ENCODE data around the gene GSC2. TPM values are rescaled to one million over a fixed set of nuclear protein-coding genes. Genes with fewer than 3 reads are reported as not detected.

The GSC2 gene
- total RNA-seq, 1 experiment from 2014 or later, result not detected

DNA sequence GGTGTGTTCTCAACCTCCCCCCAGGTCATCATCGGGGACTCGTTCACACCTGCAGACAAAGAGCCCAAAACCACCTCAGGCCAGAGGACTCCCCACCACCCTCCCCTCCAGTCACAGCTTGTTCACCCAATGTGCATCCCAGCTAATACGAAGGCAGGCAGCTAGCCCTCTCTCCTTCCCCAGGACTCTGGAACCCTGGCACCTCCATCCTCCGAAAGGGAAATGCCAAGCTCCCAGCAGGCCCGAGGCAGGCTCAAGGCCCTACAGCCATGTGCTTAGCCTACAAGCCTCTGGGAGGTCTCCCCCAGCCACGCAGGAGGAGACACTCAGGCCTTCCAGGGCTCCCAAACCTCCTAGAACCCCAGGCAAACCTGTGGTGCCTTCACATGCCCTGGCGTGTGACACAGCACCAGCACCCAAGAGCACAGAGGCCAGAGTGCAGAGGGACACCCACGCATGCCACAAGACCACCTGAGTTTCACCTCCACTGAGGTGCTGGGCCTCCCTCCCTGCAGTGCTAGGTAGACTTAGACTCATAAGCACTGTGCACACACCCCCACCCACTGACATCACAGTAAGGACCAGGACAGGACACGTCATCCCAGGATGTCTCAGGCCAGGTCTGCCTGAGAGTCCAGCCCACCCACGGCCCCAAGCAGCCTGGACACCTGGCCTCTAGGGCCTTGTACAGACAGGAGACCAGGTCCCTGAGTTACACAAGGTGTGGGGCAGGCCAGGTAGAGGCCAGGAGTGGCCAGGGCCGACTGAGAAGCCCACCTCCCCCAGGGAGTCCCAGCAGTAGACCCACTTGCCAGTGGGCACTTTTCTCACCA lies 12.5 kb downstream of the GSC2 start:
- Histone ChIP-seq H3K9me3 (replicated peaks) (no peaks in the 10 kb centered on the region), H3K4me3 (no peak overlapping the region), H3K36me3 (peaks cover 30% of the 10 kb centered on the region), H3K27ac (no peak overlapping the region), H3K27me3 (no peaks in the 10 kb centered on the region), H3K4me1 (no peaks in the 10 kb centered on the region)
- no peak for DNase-seq

DNA sequence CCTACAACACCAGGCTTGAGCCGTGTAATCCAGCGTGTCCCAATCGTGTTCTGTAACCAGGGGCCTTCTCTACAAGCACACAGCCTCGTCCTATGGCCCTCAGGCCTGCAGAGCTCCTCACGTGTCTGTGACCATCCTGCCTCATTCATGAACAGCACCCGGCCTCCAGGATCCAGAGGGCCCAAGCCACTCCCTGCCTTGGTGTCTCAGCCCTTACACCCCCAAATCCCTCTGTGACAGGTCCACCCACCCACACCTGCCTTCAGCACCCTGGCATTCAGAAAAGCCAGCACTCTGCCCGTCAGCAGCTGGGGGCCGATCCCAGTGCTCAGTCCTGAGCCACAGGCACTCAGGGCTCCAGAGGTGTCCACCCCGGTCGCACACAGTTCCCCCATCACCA lies 13.2 kb downstream of the GSC2 start:
- H3K9me3 ChIP-seq (replicated peaks), result no peaks in the 10 kb centered on the region
- no peak overlapping the region for H3K27ac ChIP-seq
- DNase-seq, result no peak
- H3K27me3 ChIP-seq, result no peaks in the 10 kb centered on the region
- no peak overlapping the region for H3K4me3 ChIP-seq
- H3K4me1 ChIP-seq, result no peaks in the 10 kb centered on the region
- H3K36me3 ChIP-seq, result peaks cover 30% of the 10 kb centered on the region

DNA sequence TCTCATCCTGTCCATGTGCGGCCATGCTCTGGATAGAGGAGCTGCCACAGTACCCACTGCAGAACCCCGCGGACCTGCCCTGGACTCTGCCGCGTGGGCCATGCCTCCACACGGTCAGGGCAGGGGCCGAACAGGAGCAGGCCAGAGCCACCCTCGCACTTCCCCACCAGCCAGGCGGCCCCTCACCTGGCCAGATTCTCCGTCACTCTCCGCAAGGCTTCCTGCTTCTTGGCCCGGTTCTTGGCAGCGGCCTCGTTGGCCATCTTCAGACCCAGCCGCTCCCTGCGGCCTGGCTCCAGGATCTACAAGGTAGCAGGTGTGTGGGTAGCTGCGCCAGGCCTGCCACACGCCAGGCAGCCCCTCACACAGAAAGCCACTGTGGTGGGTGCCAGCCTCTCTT lies 15.2 kb downstream of the GSC2 start:
- no peaks in the 10 kb centered on the region for H3K9me3 ChIP-seq (replicated peaks)
- no peak overlapping the region for H3K27ac ChIP-seq
- no peak overlapping the region for H3K4me3 ChIP-seq
- DNase-seq, result no peak
- peaks cover 32% of the 10 kb centered on the region for H3K36me3 ChIP-seq
- no peaks in the 10 kb centered on the region for H3K4me1 ChIP-seq
- H3K27me3 ChIP-seq, result no peaks in the 10 kb centered on the region

DNA sequence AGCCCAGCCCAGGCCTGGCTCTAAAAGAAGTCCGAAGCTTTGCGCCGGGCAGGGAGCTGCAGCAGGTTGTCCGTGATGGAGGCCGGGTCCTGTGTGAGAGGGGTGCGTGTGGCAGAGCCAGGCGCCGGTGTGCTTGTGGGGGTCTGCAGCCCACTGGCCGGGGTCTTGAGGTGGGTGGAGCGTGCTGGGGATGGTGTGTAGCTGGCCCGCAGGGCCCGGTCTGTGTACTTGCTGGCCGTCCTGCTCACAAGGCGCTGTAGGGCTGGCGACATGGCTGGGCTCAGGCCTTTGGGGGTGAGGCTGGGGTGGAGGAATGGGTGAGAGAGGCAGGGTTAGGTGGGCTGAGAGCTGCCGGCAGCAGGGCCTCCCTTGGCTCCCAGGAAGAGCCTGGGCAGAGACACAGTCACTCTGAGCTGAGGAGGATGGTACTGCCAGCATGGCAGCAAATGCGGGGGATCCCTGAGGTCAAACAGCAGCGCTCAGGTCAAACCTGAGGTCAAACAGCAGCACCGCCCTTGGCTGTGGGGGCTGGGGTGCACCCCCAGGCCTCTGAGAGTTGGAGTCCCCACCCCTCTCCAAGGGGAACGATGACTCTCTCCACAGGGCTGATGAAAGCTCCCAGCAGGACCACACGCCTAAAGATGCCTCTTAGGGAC lies 15.8 kb downstream of the GSC2 start:
- Histone ChIP-seq H3K9me3 (replicated peaks) (no peaks in the 10 kb centered on the region), H3K27me3 (no peaks in the 10 kb centered on the region), H3K36me3 (peaks cover 32% of the 10 kb centered on the region), H3K4me3 (no peak overlapping the region), H3K4me1 (no peaks in the 10 kb centered on the region), H3K27ac (no peak overlapping the region)
- no peak for DNase-seq

DNA sequence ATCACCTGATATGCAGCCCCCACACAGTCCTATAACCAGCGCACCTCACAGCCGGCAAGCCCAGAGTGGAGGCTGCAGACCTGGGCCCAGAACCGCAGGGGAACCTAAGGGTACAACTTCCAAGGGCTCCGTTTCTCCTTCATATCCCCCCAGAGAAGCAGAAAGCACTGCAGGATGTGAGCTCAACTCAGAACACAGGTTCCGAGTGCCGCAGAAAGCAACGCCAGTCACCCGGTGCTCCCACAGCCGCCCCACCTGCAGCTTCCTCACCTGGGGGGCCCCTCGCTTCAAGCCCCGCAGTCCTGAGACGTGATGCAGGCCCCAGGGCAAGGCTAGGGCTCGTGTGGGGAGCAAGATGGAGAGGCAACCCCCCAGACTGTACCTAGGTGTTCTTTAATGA lies 16.5 kb downstream of the GSC2 start:
- Histone ChIP-seq H3K27me3 (no peaks in the 10 kb centered on the region), H3K36me3 (peaks cover 26% of the 10 kb centered on the region), H3K9me3 (replicated peaks) (no peaks in the 10 kb centered on the region), H3K4me3 (no peak overlapping the region), H3K4me1 (no peaks in the 10 kb centered on the region), H3K27ac (no peak overlapping the region)
- no peak for DNase-seq

DNA sequence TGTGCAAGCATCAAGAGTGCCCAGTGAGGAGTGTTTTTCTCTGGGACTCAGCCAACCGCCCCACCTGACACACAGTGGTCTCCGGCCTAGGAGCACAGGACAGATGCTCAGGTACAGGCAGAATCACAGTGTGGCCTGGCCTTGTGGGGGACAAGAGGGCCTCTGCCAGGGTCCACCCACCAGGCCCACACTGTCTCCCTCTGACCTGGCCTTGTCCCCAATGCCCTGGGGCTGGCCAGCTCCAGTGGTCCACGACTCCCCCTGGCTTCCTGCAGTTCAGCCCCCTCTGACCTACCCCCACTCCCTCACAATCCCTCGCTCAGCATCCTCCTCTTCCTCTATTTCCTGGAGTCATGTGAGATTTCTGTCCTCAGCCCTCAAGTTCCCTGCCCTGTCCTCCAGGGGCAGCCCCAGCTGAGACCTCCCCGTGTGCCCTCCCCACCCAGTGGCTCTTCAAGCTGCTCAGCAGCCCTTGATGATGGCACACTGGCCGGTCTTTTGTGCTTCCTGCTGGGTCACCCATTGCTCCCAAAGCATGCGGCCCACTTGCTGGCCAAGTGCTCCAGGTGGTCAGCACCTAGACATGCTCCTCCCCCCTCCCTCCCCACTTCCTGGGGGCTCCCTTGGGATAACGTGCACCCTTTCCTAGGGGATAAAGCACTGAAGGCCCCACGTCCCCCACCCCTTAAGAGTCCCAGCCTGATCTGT lies 17.2 kb downstream of the GSC2 start:
- Histone ChIP-seq H3K27ac (no peak overlapping the region), H3K4me3 (no peak overlapping the region), H3K27me3 (no peaks in the 10 kb centered on the region), H3K36me3 (peaks cover 26% of the 10 kb centered on the region), H3K4me1 (no peaks in the 10 kb centered on the region), H3K9me3 (replicated peaks) (no peaks in the 10 kb centered on the region)
- DNase-seq, result no peak

DNA sequence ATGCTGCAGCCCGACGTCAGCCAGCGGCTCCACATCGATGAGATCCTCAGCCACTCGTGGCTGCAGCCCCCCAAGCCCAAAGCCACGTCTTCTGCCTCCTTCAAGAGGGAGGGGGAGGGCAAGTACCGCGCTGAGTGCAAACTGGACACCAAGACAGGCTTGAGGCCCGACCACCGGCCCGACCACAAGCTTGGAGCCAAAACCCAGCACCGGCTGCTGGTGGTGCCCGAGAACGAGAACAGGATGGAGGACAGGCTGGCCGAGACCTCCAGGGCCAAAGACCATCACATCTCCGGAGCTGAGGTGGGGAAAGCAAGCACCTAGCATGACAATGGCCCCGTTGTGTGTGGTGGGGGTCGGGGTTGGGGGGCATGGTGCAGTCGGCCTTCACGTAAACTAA lies 17.9 kb downstream of the GSC2 start:
- peaks cover 19% of the 10 kb centered on the region for H3K36me3 ChIP-seq
- no peaks in the 10 kb centered on the region for H3K27me3 ChIP-seq
- no peaks in the 10 kb centered on the region for H3K9me3 ChIP-seq (replicated peaks)
- H3K4me3 ChIP-seq, result no peak overlapping the region
- H3K4me1 ChIP-seq, result no peaks in the 10 kb centered on the region
- no peak for DNase-seq
- no peak overlapping the region for H3K27ac ChIP-seq

DNA sequence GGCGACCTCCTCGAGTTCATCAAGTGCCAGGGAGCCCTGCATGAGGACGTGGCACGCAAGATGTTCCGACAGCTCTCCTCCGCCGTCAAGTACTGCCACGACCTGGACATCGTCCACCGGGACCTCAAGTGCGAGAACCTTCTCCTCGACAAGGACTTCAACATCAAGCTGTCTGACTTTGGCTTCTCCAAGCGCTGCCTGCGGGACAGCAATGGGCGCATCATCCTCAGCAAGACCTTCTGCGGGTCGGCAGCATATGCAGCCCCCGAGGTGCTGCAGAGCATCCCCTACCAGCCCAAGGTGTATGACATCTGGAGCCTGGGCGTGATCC lies 18.4 kb downstream of the GSC2 start:
- peaks cover 17% of the 10 kb centered on the region for H3K36me3 ChIP-seq
- no peak overlapping the region for H3K4me3 ChIP-seq
- no peaks in the 10 kb centered on the region for H3K27me3 ChIP-seq
- H3K27ac ChIP-seq, result no peak overlapping the region
- H3K9me3 ChIP-seq (replicated peaks), result no peaks in the 10 kb centered on the region
- no peak for DNase-seq
- no peaks in the 10 kb centered on the region for H3K4me1 ChIP-seq

DNA sequence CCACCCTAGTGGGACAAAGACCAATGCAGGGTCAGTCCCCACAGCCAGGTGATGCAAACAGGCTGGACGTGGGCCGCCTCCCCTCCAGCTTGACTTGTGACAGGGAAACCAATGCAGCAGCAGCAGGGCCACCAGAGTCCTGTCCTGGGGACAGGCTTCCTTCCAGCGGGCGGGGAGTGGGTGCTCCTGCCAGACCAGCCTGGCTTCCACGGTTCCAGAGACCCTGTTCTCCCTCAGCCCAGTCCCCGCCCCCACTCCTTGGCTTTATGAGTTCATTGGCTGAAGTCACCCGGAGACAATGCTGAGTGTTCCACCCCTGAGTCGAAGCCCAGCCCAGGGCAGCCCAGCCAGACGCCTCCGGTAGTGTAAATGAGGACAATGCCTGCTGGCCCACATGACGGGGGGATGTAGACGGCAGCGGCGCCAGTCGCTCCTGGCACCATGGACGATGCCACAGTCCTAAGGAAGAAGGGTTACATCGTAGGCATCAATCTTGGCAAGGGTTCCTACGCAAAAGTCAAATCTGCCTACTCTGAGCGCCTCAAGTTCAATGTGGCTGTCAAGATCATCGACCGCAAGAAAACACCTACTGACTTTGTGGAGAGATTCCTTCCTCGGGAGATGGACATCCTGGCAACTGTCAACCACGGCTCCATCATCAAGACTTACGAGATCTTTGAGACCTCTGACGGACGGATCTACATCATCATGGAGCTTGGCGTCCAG lies 19.0 kb downstream of the GSC2 start, which contains the start of gene TSSK2:
Gene TSSK2, plus strand, starts transcription at position 350 of the 726 bp plus-strand sequence. Its CDS starts 92 bp downstream, at position 442.
- Histone ChIP-seq H3K27me3 (no peaks in the 10 kb centered on the region), H3K4me1 (no peaks in the 10 kb centered on the region), H3K36me3 (peaks cover 16% of the 10 kb centered on the region; the same call in 1 of the 2 replicates), H3K9me3 (replicated peaks) (no peaks in the 10 kb centered on the region), H3K27ac (no peak within 1 kb of the TSS), H3K4me3 (no peak within 1 kb of the TSS)
- DNase-seq, result no peak

DNA sequence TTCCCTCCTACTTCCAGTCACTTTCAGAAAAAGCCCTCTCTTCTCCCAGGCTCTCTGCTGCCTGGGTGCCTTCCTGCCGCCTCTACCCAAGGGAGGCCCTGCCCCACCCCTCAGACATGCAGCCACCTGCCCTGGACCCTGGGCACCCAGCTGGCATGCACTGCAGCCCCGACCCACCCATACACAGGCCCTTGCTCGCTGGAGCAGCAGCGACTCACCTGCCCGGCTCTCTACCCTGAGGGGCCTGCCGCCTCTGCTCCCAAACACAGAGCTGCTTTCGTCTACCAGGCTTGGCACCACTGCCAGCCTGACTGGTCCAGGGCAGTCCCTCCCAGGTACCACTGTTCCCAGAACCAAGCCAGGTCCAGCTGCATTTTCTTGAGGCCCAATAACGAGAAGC lies 20.2 kb downstream of the GSC2 start:
- H3K27ac ChIP-seq, result no peak overlapping the region
- H3K27me3 ChIP-seq, result no peaks in the 10 kb centered on the region
- no peaks in the 10 kb centered on the region for H3K4me1 ChIP-seq
- peaks cover 11% of the 10 kb centered on the region; the same call in 1 of the 2 replicates for H3K36me3 ChIP-seq
- no peak for DNase-seq
- no peak overlapping the region for H3K4me3 ChIP-seq
- no peaks in the 10 kb centered on the region for H3K9me3 ChIP-seq (replicated peaks)

DNA sequence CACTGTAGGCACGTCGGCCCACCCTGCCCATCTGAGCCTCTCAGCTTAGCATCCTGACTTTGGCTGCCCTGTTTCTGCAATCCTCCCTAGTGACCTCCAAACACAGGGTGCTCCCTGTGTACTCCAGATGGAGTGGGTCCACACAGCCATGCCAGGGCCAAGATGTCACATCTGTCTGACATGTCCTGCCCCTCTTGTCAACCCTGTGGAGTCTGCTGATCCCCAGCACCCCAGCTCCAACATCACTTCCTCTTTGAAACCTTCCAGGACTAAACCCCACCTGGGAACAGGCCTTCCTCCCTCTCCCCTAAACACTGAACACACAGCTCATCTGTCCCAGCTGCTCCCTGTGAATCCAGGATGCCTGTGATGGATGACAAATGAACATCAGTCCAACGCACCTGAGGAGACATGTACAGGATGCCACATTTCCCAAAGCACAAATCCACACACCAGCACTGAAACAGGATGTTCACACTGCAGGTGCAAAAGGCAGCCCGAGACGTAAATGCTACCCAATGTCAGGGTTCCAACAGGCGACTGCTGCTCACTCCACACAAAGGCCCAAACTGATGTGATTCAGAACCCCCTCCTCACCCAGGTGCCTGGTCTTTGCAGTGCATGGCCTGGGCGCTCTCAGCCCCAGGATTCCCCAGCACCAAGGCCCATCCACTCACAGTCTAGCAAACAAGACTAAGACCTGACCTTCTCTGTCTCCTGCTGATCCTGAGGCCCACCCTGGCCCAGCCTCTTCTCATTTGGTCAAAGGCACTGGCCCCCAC lies 21.0 kb downstream of the GSC2 start:
- no peaks in the 10 kb centered on the region for H3K27me3 ChIP-seq
- H3K4me1 ChIP-seq, result no peaks in the 10 kb centered on the region
- H3K36me3 ChIP-seq, result peaks cover 10% of the 10 kb centered on the region; the same call in 1 of the 2 replicates
- no peak for DNase-seq
- H3K9me3 ChIP-seq (replicated peaks), result no peaks in the 10 kb centered on the region
- no peak overlapping the region for H3K27ac ChIP-seq
- H3K4me3 ChIP-seq, result no peak overlapping the region

DNA sequence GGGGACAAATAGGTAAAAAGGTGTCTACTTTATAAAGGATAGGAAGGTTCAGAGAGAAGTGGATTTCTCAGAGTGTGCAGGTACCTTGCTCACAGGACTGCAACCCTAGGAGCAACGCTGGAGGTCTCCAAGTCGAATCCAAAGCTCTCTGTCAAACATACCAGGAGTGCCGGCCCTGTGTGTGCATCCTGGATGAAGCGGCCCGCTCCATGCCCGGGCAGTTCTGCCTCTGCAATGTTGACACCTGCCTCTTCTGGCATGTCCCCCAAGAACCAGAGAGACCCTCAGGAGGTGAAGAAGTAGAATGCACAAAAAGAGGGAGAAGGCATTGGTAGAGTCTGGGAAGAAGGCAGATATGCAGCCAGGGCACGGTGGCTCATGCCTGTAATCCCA lies 22.1 kb downstream of the GSC2 start:
- Histone ChIP-seq H3K36me3 (0 out of 2 replicates have a peak, but pooled peaks cover 2% of the 10 kb centered on the region), H3K4me3 (no peak overlapping the region), H3K9me3 (replicated peaks) (no peaks in the 10 kb centered on the region), H3K4me1 (no peaks in the 10 kb centered on the region), H3K27me3 (no peaks in the 10 kb centered on the region), H3K27ac (no peak overlapping the region)
- no peak for DNase-seq

DNA sequence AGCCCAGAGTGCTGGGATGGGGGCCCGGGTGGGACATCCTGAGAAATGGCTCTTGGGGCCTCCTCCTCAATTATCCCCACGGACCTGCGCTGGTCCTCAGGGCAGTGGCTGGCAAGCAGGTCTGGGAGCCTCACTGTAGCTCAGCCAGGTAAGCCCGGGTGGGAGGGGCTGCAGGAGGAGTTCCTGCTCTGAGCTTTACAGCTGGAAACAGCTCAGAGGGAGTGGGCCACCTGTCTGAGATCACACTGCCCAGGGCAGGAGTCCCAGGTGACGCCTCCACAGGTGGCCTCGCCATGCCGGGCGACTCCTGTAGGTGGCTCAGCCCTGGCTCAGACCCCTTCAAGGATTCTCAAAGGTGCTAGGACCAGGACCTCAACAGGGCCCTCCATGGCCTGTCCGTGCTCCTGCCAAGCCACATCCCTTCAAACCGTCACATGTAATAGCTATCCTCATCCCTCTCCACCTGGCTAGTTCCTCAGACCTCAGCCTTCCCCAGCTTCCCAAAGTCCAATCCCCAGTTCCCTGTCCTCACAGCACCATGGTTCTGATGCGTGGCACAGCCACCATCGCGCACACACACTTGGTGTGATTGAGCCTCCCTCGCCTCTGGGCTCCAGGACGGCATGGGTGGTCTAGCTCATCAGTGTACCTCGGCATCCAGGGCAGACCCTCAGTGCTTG lies 22.6 kb downstream of the GSC2 start:
- H3K4me3 ChIP-seq, result no peak overlapping the region
- DNase-seq, result no peak
- no peaks in the 10 kb centered on the region for H3K9me3 ChIP-seq (replicated peaks)
- H3K27me3 ChIP-seq, result no peaks in the 10 kb centered on the region
- no peaks in the 10 kb centered on the region for H3K4me1 ChIP-seq
- H3K36me3 ChIP-seq, result 0 out of 2 replicates have a peak, but pooled peaks cover 2% of the 10 kb centered on the region
- no peak overlapping the region for H3K27ac ChIP-seq
